B cell (primary cell): Measurements from ENCODE around the gene KLRC3. TPM values are rescaled to one million over a fixed set of nuclear protein-coding genes. Genes with fewer than 3 reads are reported as not detected.

ENCODE experiments used
- ATAC-seq: fragments of 200-7000 bp; cut with Tn5 transposase; one replicate; pipeline ENCODE4 v1.10.0; 2021; ENCODE audit warnings: low read depth, mild to moderate bottlenecking, moderate number of reproducible peaks, moderate library complexity
- CTCF ChIA-PET: fragments of 350-600 bp; sonication (Branson Sonifier 250); formaldehyde crosslinking; loops from one replicate; lab custom pipeline; 2021; ENCODE audit warnings: antibody characterized with exemption, inconsistent platforms; lab: Charles Lee
- POLR2A ChIA-PET: fragments of 350-600 bp; sonication (Branson Sonifier 250); formaldehyde crosslinking; loops from one replicate; lab custom pipeline; 2021; ENCODE audit warnings: antibody characterized with exemption; lab: Charles Lee
- DNase-seq: peaks from one replicate; pipeline ENCODE4 v3.0.0; 2013
- H2AFZ ChIP-seq: 2 replicates; pipeline ENCODE4 v1.6.1; 2012; ENCODE audit warnings: mild to moderate bottlenecking, low read depth, low read length; ENCODE audit not compliant: insufficient read depth, poor library complexity, severe bottlenecking
- H3K27ac ChIP-seq, 2 donors: 1 replicate in 1 of 2; 2 replicates in 1 of 2; pipeline ENCODE4 v1.5.1; 2012 to 2013; ENCODE audit warnings: low read length in 2 of 2, mild to moderate bottlenecking in 2 of 2, moderate library complexity in 1 of 2
- H3K27me3 ChIP-seq, 4 experiments: fragments of 200-600 bp in 1 of 4; sonication (generic) in 1 of 4; replicated peaks in 1 of 4; 1 replicate in 2 of 4; 2 replicates in 2 of 4; pipeline versions ENCODE4 v1.6.1 to v1.7.0; 2013 to 2016; ENCODE audit warnings: low read length in 3 of 4, mild to moderate bottlenecking in 2 of 4, mixed read lengths in 1 of 4, moderate library complexity in 1 of 4; ENCODE audit not compliant: insufficient read depth in 4 of 4, control insufficient read depth in 3 of 4; ENCODE audit errors: control extremely low read depth in 1 of 4
- H3K36me3 ChIP-seq, 2 experiments: replicated peaks in 1 of 2; 1 replicate in 1 of 2; 2 replicates in 1 of 2; pipeline versions ENCODE4 v1.6.1 to v1.7.1; 2013; ENCODE audit warnings: low read length in 1 of 2; ENCODE audit not compliant: insufficient read depth in 2 of 2, control insufficient read depth in 1 of 2; ENCODE audit errors: control extremely low read depth in 1 of 2, extremely low read depth in 1 of 2
- H3K4me1 ChIP-seq, 2 donors: fragments of 200-600 bp in 1 of 2; sonication (generic) in 1 of 2; 1 replicate in 1 of 2; 2 replicates in 1 of 2; pipeline versions ENCODE4 v1.5.1 to v1.6.1; 2013 to 2017; ENCODE audit warnings: low read length in 2 of 2; ENCODE audit not compliant: control insufficient read depth in 2 of 2, insufficient read depth in 2 of 2
- H3K4me2 ChIP-seq: replicated peaks from 2 replicates; pipeline ENCODE3; 2012; ENCODE audit warnings: mild to moderate bottlenecking, low read depth, low read length; ENCODE audit not compliant: poor library complexity, severe bottlenecking
- H3K4me3 ChIP-seq, 5 experiments: fragments of 200-600 bp in 1 of 5; sonication (generic) in 1 of 5; 1 replicate in 3 of 5; 2 replicates in 2 of 5; pipeline versions ENCODE4 v1.5.1 to v1.7.0; 2011 to 2016; ENCODE audit warnings: low read length in 4 of 5, mild to moderate bottlenecking in 4 of 5, low read depth in 2 of 5, control low read depth in 1 of 5, moderate library complexity in 1 of 5; ENCODE audit not compliant: insufficient read depth in 1 of 5; ENCODE audit errors: control extremely low read depth in 1 of 5, extremely low read depth in 1 of 5
- H3K79me2 ChIP-seq: fragments of 200-600 bp; sonication (generic); one replicate; pipeline ENCODE4 v1.6.0; 2016; ENCODE audit warnings: low read length; ENCODE audit not compliant: control insufficient read depth, insufficient read depth
- H3K9ac ChIP-seq: fragments of 200-600 bp; sonication (generic); 2 replicates; pipeline ENCODE4 v1.6.1; 2017; ENCODE audit warnings: mild to moderate bottlenecking, low read length, moderate library complexity
- H3K9me3 ChIP-seq, 3 donors: one replicate each; pipeline versions ENCODE4 v1.6.1 to v1.7.1; 2013; ENCODE audit warnings: low read length in 2 of 3; ENCODE audit not compliant: control insufficient read depth in 2 of 3, insufficient read depth in 1 of 3; ENCODE audit errors: control extremely low read depth in 1 of 3
- H4K20me1 ChIP-seq: 2 replicates; pipeline ENCODE4 v1.6.0; 2012; ENCODE audit warnings: mild to moderate bottlenecking, low read length; ENCODE audit not compliant: insufficient read depth, control insufficient read depth, poor library complexity, severe bottlenecking
- H3K27ac Mint-ChIP-seq: one replicate; pipeline ENCODE4 v1.8.0; 2021; ENCODE audit warnings: mixed read lengths
- H3K27me3 Mint-ChIP-seq: one replicate; pipeline ENCODE4 v1.8.0; 2021; ENCODE audit warnings: mixed read lengths
- H3K4me1 Mint-ChIP-seq: one replicate; pipeline ENCODE4 v1.8.0; 2021; ENCODE audit warnings: mixed read lengths
- H3K4me3 Mint-ChIP-seq: one replicate; pipeline ENCODE4 v1.8.0; 2021; ENCODE audit warnings: mixed read lengths
- H3K9me3 Mint-ChIP-seq: one replicate; pipeline ENCODE4 v1.8.0; 2022; ENCODE audit warnings: mixed read lengths; ENCODE audit not compliant: insufficient read depth
- EZH2 ChIP-seq: IDR thresholded peaks from 2 replicates; pipeline ENCODE4 v1.6.1; 2012; ENCODE audit warnings: borderline replicate concordance, low read depth, mild to moderate bottlenecking, moderate library complexity, low read length; ENCODE audit not compliant: insufficient read depth, poor library complexity, severe bottlenecking
- WGBS: methylation state at CpG from one replicate; pipeline ENCODE4 v1.1.5; 2013; ENCODE audit warnings: missing lambda C conversion rate; ENCODE audit not compliant: insufficient coverage; 5-methylcytosine and 5-hydroxymethylcytosine counted together
- intact Hi-C: fragments of 100-400 bp; cut with micrococcal nuclease; formaldehyde crosslinking; loops from one replicate; pipeline ENCODE4 v1.10.0; 2022
- polyA plus RNA-seq: library from polyadenylated mRNA; depleted of rRNA; stranded (reverse); fragments of >200 nt; gene quantifications from 2 replicates; pipeline ENCODE4 v1.2.3, GENCODE V29; 2012
- total RNA-seq, 2 donors: library from RNA; stranded (reverse); fragments of 120-200 nt in 1 of 2; gene quantifications; 1 replicate in 1 of 2; 2 replicates in 1 of 2; pipeline versions ENCODE4 v1.2.3 to v1.2.4, GENCODE V29; 2013 to 2022
- TF ChIP-seq, protein P1 (sequence below): fragments of 200-600 bp; IDR thresholded peaks from one replicate; pipeline ENCODE4 v1.8.0; 2022; ENCODE audit warnings: antibody characterized with exemption, mild to moderate bottlenecking

KLRC3 gene
- total and polyA plus RNA-seq, 2 donors (not counting 1 experiment from before 2014, with no cell fraction given) = not detected

DNA sequence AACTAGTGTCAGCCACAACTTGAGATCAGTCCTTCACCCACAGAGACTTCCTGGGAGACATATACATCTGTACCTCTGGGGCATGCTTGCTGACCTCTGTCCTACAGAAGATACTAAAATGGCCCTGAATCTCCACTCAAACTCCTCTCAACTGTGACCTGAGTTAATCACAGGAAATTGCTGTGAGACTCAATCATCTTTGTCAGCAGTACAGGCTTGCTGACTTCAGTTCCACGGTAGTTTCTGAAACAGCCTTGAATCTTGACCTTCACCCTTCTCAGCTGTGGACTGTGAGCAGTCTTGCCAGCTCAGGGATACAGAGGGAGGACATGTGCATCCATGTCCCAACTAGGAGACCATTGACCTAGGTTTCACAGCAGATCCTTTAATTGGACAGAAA, 34.1 kb upstream of the KLRC3 start:
- Histone ChIP-seq H3K79me2 (no peaks in the 10 kb centered on the region), H3K9ac (no peak overlapping the region), H3K27ac (no peak overlapping the region), H3K9me3 (peaks cover 4 to 18% (median 8%) of the 10 kb centered on the region in 3 donors), H3K4me1 (no peaks in the 10 kb centered on the region), H3K36me3 (no peaks in the 10 kb centered on the region), H4K20me1 (no peaks in the 10 kb centered on the region), H2AFZ (no peak overlapping the region), H3K4me2 (no peak overlapping the region), H3K27me3 (no peaks in the 10 kb centered on the region), H3K4me3 (no peak overlapping the region)
- WGBS = 90% methylated on average over 1 of the region's 1 CpG
- no peaks in the 10 kb centered on the region for H3K4me1 Mint-ChIP-seq
- peaks cover 16% of the 10 kb centered on the region for H3K9me3 Mint-ChIP-seq
- H3K4me3 Mint-ChIP-seq = no peak overlapping the region
- ChIA-PET POLR2A (no interaction called here), CTCF (no interaction called here)
- DNase-seq (no peak), ATAC-seq (no peak)
- H3K27me3 Mint-ChIP-seq = peaks cover 8% of the 10 kb centered on the region
- TF ChIP-seq EZH2 = no peak
- TF ChIP-seq, protein P1, sequence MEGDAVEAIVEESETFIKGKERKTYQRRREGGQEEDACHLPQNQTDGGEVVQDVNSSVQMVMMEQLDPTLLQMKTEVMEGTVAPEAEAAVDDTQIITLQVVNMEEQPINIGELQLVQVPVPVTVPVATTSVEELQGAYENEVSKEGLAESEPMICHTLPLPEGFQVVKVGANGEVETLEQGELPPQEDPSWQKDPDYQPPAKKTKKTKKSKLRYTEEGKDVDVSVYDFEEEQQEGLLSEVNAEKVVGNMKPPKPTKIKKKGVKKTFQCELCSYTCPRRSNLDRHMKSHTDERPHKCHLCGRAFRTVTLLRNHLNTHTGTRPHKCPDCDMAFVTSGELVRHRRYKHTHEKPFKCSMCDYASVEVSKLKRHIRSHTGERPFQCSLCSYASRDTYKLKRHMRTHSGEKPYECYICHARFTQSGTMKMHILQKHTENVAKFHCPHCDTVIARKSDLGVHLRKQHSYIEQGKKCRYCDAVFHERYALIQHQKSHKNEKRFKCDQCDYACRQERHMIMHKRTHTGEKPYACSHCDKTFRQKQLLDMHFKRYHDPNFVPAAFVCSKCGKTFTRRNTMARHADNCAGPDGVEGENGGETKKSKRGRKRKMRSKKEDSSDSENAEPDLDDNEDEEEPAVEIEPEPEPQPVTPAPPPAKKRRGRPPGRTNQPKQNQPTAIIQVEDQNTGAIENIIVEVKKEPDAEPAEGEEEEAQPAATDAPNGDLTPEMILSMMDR = no peak
- H3K27ac Mint-ChIP-seq = no peak overlapping the region
- intact Hi-C loops = no loop called here

DNA sequence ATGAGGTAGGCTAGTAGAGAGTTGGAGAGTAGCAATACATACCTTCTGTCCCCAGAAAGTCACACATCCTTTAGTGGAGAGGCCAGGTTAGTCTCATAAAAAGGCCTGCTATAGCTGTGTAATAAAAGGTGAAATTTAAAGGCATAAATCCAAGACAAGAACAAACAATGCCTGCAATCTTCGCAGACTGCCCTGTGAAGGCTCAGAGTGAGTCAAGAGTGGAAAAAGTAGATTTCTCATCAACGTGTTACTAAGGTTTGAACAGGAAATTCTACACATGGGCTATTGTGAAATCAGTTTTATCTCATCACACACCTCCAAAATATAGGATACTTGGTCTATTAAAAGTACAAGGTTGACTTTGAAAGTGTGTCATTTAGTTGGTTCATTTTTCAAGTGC, 32.8 kb upstream of the KLRC3 start, which contains the start of gene KLRC1:
KLRC1 (minus strand) TSS at position 222 of the 400 bp plus-strand sequence. CDS start 2,221 bp downstream, outside the sequence.
- Histone ChIP-seq H3K79me2 (no peaks in the 10 kb centered on the region), H3K36me3 (no peaks in the 10 kb centered on the region), H3K4me1 (no peaks in the 10 kb centered on the region), H3K9me3 (peaks cover 4 to 18% (median 8%) of the 10 kb centered on the region in 3 donors), H3K27ac (no peak within 1 kb of the TSS), H2AFZ (no peak within 1 kb of the TSS), H3K9ac (no peak within 1 kb of the TSS), H3K27me3 (no peaks in the 10 kb centered on the region), H4K20me1 (no peaks in the 10 kb centered on the region), H3K4me3 (no peak within 1 kb of the TSS), H3K4me2 (no peak within 1 kb of the TSS)
- H3K4me3 Mint-ChIP-seq = no peak within 1 kb of the TSS
- CTCF ChIA-PET = interaction anchor here (0.7 kb wide), 1 partner anchor 335 kb away, joined by 3 read pairs; no protein-coding TSS in a partner anchor
- H3K9me3 Mint-ChIP-seq = peaks cover 15% of the 10 kb centered on the region
- ATAC-seq (no peak), DNase-seq (no peak)
- no CpG with 5 or more reads among the region's 2 CpGs for WGBS
- H3K4me1 Mint-ChIP-seq = no peaks in the 10 kb centered on the region
- POLR2A ChIA-PET = no interaction called here
- no peak for TF ChIP-seq EZH2
- TF ChIP-seq, protein P1 = no peak
- H3K27ac Mint-ChIP-seq = no peak within 1 kb of the TSS
- H3K27me3 Mint-ChIP-seq = peaks cover 13% of the 10 kb centered on the region
- intact Hi-C loops = no loop called here
